ENCODE measurements around the gene TRIB2. TPM values are rescaled to one million over a fixed set of nuclear protein-coding genes. Genes with fewer than 3 reads are reported as not detected.

The TRIB2 gene
- total and polyA plus RNA-seq, 9 of the 15 experiments (the other 6 are each of a cell fraction or from before 2014, with no cell fraction given), result 9.0 to 39.0 (median 26.3) TPM

DNA sequence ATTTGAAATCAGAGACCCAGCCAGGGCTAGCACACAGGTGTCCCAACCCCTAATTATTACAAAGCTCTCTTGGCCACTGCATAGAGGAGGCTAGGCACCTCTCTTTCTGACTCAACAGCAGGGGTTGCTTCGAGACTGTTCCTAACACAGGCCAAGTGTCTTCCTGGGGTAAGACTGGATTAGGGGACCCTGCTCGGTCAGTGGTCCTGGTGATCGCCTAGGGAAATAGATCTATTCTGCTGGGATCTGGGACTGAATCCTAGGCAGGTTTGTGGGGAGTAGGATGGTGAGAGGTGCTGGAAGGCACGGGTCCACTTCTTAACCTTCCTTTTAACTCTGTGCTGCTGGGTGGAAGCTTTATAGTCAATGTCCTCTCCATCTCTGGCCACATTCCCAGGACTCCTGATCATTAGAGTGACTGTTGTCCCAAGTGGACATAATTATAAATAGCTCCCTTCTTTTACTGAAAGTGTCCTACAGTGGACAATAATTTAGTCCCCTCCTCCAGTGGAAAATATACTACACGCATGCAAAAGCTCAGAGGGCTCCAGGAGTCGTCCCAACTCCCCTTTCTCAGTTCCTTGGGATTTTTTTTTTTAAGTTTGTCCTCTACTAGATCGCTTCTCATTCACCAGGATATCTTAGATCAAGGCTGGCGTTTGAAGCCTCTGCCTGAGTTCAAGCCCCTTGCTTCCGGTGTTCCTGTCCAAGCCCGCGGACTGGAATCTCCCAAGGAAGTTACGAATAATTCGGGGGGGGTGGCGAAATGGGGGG is 1.3 kb upstream of the TRIB2 start:
- DNase-seq (ENCODE audit: extremely low read depth in 1 of 4, low spot score in 3 of 4), result peak in 1 of 4 experiments; percentile 18
- Histone ChIP-seq H3K9me3 (replicated peaks; ENCODE audit: control insufficient read depth, insufficient read depth, low read depth, low read length) (no peaks in the 10 kb centered on the region), H3K4me2 (ENCODE audit: insufficient read depth, low read length) (peak overlapping the region; percentile 85), H3K4me1 (replicated peaks in 1 of 2; ENCODE audit: control insufficient read depth in 2 of 2, insufficient read depth in 2 of 2, low read length in 2 of 2) (peaks cover 13 to 30% of the 10 kb centered on the region in 2 experiments; a peak in 4 of 5 replicates), H3K79me2 (ENCODE audit: control insufficient read depth, insufficient read depth, low read length) (peaks cover 35% of the 10 kb centered on the region), H3K36me3 (ENCODE audit: control insufficient read depth, insufficient read depth, low read length) (no peaks in the 10 kb centered on the region), H3K4me3 (peak overlapping the region; percentile 64), H3K27me3 (ENCODE audit: control insufficient read depth in 2 of 2, insufficient read depth in 2 of 2, low read length in 2 of 2) (no peaks in the 10 kb centered on the region), H3K9ac (ENCODE audit: insufficient read depth in 1 of 2, low read depth in 2 of 2, low read length in 2 of 2) (peak overlapping the region; percentile 4 to 94; a peak in 2 of 4 replicates), H3K27ac (ENCODE audit: extremely low read depth, low read depth, low read length) (peak overlapping the region; percentile 86), H2AFZ (ENCODE audit: low read depth, low read length) (peak overlapping the region; percentile 95), H4K20me1 (replicated peaks; ENCODE audit: control insufficient read depth, insufficient read depth, low read length) (no peaks in the 10 kb centered on the region; the same call in 1 of the 2 replicates), H3K9me1 (ENCODE audit: control insufficient read depth, insufficient read depth, low read length) (no peaks in the 10 kb centered on the region)
- in situ Hi-C loops (cut with MboI), result loop anchor here (5.0 to 25.0 kb wide), 3 partner anchors 298 to 888 kb away; no protein-coding TSS in a partner anchor
- 22% methylated on average over 11 of the region's 14 CpGs for WGBS (ENCODE audit: insufficient coverage, low coverage, missing lambda C conversion rate)
- intact Hi-C loops (cut with micrococcal nuclease), result loop anchor here (1.0 to 5.0 kb wide), 10 partner anchors 38 to 885 kb away; no protein-coding TSS in a partner anchor
- FAIRE-seq, result peak; percentile 26
- ATAC-seq, result no peak
- ChIA-PET CTCF (ENCODE audit: low intra/inter-chr PET ratio) (interaction anchor here (3.8 kb wide), 1 partner anchor 886 kb away, joined by 22 read pairs; no protein-coding TSS in a partner anchor), POLR2A (interaction anchor here (0.6 to 2.0 kb wide), 16 partner anchors 10 to 886 kb away, joined by 3 to 8 read pairs (median 4); no protein-coding TSS in a partner anchor)
- no TSS peak for BruUV-seq (replicated peaks)
- peak; percentile 44 for TF ChIP-seq GABPA (tag; conservative IDR thresholded peaks at IDR 0.05; ENCODE audit: low read depth)
- TF ChIP-seq, protein P1, sequence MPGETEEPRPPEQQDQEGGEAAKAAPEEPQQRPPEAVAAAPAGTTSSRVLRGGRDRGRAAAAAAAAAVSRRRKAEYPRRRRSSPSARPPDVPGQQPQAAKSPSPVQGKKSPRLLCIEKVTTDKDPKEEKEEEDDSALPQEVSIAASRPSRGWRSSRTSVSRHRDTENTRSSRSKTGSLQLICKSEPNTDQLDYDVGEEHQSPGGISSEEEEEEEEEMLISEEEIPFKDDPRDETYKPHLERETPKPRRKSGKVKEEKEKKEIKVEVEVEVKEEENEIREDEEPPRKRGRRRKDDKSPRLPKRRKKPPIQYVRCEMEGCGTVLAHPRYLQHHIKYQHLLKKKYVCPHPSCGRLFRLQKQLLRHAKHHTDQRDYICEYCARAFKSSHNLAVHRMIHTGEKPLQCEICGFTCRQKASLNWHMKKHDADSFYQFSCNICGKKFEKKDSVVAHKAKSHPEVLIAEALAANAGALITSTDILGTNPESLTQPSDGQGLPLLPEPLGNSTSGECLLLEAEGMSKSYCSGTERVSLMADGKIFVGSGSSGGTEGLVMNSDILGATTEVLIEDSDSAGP (CRISPR knock-in tag; IDR thresholded peaks at IDR 0.05), result no peak
- no peak for TF ChIP-seq POLR2G (IDR thresholded peaks at IDR 0.05; ENCODE audit: low read depth, low read length)
- TF ChIP-seq, protein P2, sequence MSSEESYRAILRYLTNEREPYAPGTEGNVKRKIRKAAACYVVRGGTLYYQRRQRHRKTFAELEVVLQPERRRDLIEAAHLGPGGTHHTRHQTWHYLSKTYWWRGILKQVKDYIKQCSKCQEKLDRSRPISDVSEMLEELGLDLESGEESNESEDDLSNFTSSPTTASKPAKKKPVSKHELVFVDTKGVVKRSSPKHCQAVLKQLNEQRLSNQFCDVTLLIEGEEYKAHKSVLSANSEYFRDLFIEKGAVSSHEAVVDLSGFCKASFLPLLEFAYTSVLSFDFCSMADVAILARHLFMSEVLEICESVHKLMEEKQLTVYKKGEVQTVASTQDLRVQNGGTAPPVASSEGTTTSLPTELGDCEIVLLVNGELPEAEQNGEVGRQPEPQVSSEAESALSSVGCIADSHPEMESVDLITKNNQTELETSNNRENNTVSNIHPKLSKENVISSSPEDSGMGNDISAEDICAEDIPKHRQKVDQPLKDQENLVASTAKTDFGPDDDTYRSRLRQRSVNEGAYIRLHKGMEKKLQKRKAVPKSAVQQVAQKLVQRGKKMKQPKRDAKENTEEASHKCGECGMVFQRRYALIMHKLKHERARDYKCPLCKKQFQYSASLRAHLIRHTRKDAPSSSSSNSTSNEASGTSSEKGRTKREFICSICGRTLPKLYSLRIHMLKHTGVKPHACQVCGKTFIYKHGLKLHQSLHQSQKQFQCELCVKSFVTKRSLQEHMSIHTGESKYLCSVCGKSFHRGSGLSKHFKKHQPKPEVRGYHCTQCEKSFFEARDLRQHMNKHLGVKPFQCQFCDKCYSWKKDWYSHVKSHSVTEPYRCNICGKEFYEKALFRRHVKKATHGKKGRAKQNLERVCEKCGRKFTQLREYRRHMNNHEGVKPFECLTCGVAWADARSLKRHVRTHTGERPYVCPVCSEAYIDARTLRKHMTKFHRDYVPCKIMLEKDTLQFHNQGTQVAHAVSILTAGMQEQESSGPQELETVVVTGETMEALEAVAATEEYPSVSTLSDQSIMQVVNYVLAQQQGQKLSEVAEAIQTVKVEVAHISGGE (CRISPR knock-in tag; IDR thresholded peaks at IDR 0.05), result 0 out of 6 replicates have a peak, but pooled peaks of 1 of the 3 experiments have one; percentile 4
- TF ChIP-seq DPF2 (IDR thresholded peaks at IDR 0.05), result peak; percentile 6; the same call in 1 of the 2 replicates
- TF ChIP-seq ZNF121 (CRISPR knock-in tag; conservative IDR thresholded peaks at IDR 0.05), result no peak
- TF ChIP-seq TFAM (CRISPR knock-in tag; conservative IDR thresholded peaks at IDR 0.05), result no peak
- TF ChIP-seq XRCC4 (IDR thresholded peaks at IDR 0.05; ENCODE audit: extremely low read depth, insufficient read depth, insufficient read length), result no peak
- TF ChIP-seq ZNF133 (CRISPR knock-in tag; IDR thresholded peaks at IDR 0.05), result no peak
- no peak for TF ChIP-seq ESRRB (CRISPR knock-in tag; IDR thresholded peaks at IDR 0.05; ENCODE audit: borderline replicate concordance)
- TF ChIP-seq, protein P3, sequence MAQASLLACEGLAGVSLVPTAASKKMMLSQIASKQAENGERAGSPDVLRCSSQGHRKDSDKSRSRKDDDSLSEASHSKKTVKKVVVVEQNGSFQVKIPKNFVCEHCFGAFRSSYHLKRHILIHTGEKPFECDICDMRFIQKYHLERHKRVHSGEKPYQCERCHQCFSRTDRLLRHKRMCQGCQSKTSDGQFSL (CRISPR knock-in tag; IDR thresholded peaks at IDR 0.05), result no peak
- TF ChIP-seq, protein P3 (tag; IDR thresholded peaks at IDR 0.05), result peak in 1 of 2 experiments; percentile 73; a peak in 1 of 4 replicates
- TF ChIP-seq IFI16 (CRISPR knock-in tag; IDR thresholded peaks at IDR 0.05), result no peak
- no peak for TF ChIP-seq MAFF (IDR thresholded peaks at IDR 0.05; ENCODE audit: low read length)
